Fibroblast of lung (primary cell): ENCODE results near the gene ACP6.
"Not testable (repeated sequence)": the region's sequence is repeated elsewhere in the genome, so short reads cannot be mapped to it uniquely, and the experiment has no call there.

ENCODE experiments used
- CTCF ChIP-seq, 2 donors: IDR thresholded peaks in 1 of 2; conservative IDR thresholded peaks in 1 of 2; 1 replicate in 1 of 2; 2 replicates in 1 of 2; pipeline ENCODE4 v1.5.1; 2011 to 2012; ENCODE audit warnings: low read length in 2 of 2, control low read depth in 1 of 2, inconsistent platforms in 1 of 2, low read depth in 1 of 2, mild to moderate bottlenecking in 1 of 2
- EZH2 ChIP-seq: IDR thresholded peaks from 2 replicates; pipeline ENCODE4 v1.5.1; 2012; ENCODE audit warnings: low read length, control low read depth, mild to moderate bottlenecking; ENCODE audit errors: missing control alignments

GRCh38 chr1:147677681-147678080, 7.4 kb upstream of the ACP6 start:
- TF ChIP-seq CTCF (conservative IDR thresholded peaks at IDR 0.05 in 1 of 2, IDR thresholded peaks at IDR 0.05 in 1 of 2; ENCODE audit: low read depth in 1 of 2, low read length in 2 of 2); EZH2: not testable (repeated sequence)
